NOMO-1 treated with DMSO at 0.1 percent for 48 hours (cell line): ENCODE measurements around the gene ARNT2.
"Not testable (repeated sequence)": the region's sequence is repeated elsewhere in the genome, so short reads cannot be mapped to it uniquely, and the experiment has no call there.

Experiments
- DNase-seq: peaks from one replicate; lab custom pipeline; 2025; ENCODE audit not compliant: unreplicated experiment; lab: John Stamatoyannopoulos, UW

Gene ARNT2

DNA sequence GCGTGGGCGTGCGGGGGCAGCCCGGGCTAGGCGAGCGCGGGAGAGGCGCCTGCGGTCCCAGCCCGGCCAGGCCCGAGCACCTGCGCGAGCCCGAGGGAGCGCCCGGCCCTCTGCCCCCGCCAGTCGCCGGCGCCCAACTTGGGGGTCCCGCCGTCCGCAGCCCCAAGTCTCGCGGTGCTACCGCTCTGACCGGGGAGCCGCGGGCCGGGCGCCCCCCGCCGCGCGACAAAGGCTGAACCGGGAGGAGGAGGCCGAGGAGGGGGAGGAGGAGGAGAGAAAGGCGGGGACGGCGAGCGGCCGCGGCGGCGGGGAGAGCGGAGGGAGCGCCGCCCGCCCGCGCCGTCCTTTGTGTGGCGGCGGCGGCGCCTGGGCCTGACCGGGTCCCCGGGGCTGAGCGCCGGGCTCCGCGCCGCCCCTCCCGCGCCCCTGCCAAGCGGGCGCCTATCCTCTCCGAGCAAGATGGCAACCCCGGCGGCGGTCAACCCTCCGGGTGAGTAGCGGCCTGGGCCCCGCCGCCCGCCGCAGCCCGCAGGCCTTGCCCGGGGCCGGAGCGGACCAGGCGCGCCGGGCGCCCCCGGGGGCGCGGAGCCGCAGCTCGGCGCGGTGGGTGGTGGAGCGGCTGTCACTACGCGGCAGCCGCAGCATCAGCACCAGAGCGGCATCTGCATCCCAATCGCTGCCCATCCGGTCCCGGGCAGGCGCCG, at the start of gene ARNT2:
ARNT2 (plus strand) TSS at position 326 of the 704 bp plus-strand sequence; CDS start at position 460, 134 bp downstream.
- DNase-seq, result no peak

DNA sequence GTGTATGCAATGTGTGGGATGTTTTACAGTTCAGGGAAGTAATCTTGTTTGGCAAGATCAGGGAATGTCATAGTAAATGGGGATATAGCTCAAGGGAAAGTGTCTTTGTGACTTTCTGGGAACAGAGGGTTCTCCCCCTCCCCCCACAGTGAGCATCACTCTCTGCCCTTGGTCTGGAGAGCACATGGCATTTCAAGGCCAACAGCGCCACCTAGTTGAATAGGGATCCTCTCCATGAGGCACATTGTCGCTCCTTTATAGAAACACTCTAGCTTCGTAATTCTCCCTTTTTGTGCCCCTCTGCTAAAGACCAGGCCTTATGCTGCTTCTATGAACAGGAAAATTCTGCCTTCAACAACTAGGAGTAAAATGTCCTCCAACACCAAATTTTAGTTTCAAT, 37.1 kb upstream of the ARNT2 start:
- DNase-seq, result peak; percentile 49

DNA sequence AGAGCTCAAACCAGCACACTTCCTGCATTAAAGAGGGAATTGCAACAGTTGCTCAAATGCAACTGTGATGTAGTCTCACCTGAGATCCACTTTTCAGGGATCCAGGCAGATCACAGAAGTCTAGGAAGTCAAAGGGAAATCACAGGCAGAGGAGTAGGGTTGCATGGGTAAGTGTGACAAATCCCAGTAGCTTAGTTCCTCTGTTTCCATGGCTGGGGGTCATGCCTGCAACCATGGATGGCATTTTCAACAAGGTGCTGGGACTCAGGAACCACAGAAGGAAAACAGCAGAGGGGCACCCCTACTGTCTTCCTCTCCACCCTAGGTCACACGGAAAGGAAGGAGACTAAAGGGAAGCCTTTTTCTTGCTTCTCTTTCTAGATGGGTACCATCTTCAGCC, 36.5 kb upstream of the ARNT2 start:
- DNase-seq, result no peak

DNA sequence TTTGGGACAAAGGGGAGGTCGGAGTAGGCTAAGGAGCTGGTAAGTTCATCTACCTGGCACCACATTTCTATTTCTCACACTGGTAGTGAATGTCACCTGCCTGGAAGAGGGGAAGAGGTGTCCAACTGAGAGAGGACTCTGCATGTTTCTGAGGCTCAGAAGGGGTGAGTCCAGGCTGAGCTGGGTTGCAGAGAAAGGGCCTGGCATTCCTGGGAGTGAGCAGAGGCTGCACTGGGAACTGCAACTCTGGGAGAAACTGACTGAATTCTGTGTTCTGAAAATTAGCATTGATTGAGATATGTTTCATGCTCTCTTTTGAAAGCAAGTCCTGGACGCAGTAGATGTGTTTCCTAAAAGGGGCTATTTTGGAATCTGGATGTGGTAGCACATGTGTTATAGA, 32.3 kb upstream of the ARNT2 start:
- no peak for DNase-seq

DNA sequence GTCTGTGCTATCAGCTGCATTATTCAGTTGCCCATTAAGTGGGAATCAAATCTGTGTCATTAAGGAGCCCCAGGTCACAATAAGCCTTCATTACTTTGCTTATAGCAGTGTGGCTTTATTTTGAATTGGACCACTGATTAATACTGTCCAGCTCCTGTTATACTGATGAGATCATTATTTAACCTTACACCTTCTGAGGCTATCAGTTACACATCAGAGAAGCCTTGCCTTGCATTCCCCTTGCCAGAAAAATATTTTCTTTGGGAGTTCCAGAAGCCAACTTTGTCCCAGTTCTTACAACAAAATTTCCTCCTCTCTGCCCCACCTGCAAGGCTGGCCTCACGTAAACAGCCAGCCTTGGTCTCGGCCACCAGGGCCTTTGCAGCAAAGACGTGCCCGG, 29.7 kb upstream of the ARNT2 start:
- DNase-seq, result no peak

DNA sequence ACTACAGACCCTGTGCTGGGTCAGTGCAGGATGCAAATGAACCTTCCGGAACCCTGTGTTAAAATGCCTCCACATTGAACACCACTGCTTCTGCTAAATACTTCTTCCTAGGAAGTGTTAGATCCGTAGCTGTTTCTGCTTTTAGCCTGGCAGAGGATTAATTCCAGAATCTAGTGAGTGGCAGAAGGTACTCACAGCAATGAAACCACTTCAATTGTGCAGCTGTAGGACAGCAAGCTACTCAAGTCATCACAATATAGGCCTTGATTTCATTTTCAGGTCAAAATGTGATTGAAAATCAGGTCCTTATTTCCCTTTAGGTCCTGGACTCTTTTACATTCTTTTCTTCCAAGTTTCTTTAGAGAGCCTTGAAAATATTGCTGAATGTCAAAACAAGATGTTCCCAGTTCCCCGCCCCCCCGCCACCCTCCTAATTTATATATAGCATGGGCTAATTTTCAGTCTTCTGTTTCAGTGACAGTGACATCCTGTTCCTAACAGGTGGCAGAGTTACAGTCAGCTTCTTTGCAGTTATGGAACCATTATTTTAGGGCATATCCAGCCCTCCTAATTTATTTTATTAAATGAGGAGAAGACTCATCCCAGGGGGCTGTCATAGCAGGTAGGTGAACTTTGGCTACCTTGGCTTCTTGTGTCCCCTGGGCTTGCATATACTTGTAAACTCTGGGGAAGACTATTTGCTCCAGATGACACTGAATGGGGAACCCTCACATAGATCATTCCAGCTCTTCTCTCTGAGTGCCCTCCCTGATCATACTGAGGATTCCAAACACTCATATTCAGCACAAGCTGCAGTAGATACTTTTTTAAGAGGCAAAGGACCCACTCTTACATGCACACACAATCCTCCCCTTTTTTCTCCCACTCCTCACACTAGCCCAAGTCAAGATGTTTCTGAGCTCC, 28.0 kb upstream of the ARNT2 start:
- no peak for DNase-seq

DNA sequence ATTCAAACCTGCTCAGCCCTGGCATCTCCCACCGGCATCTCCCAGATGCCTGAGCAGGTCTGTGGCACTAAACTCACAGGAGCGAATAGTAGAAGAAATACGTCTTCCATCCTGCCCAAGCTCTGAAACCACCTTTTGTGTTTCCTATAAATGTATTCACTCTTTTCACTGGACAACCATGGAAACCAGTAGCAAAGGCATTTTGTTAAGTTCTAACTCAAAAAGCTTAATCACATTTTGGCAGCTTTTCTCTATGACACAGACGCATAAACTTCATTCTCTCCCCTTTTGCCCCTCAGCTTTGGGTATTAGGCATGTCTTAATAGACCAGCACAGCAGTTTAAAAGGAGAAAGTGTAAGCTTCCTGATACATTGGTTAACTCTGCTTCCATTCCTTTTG, 24.5 kb upstream of the ARNT2 start:
- DNase-seq, result no peak

DNA sequence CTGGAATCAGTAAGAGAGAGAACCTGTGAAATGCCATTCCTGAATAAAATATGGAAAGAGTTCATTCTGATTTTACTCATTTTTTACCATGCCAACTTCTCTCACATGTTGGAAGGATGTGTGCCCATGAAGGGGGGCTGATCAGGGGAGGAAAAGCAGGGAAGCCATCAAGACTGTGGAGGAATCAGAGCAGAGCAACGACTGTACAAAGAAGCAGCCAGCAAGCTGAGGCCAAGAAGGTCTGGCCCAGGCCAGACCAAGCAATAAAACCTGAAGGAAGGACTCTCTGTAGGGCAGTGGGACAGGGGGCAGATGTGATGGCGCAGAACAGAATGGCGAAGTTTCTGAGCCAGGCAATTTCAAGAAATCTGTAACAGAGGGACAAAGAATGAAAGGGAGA, 24.0 kb upstream of the ARNT2 start:
- no peak for DNase-seq

DNA sequence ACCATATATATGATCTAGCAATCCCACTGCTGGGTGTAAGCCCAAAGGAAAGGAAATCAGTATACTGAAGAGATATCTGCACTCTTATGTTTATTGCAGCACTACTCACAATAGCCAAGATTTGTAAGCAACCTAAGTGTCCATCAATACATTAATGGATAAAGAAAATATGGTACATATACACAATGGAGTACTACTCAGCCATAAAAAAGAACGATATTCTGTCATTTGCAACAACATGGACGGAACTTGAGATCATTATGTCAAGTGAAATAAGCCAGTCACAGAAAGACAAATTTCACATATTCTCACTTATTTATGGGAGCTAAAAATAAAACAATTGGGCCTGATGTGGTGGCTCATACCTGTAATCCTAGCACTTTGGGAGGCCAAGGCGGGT, 21.9 kb upstream of the ARNT2 start:
- DNase-seq, result no peak

DNA sequence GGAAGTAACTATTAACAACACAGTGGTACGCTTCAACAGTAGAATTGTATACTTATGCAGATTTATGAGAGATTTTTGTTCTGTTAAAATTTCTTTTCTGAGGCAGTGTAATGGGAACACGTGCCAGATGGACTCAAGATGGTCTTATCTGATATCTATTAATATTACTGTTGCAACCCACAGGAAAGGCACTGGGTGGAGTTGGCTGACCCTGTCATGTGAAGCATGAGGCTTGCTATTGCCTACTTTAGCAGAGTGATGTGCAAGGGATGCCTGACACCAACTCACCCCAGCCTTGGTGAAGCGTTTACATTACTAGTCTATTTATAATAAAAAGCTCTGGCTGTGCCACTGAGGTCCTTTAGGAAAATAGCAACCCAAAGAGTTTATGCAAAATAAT, 19.8 kb upstream of the ARNT2 start:
- no peak for DNase-seq

DNA sequence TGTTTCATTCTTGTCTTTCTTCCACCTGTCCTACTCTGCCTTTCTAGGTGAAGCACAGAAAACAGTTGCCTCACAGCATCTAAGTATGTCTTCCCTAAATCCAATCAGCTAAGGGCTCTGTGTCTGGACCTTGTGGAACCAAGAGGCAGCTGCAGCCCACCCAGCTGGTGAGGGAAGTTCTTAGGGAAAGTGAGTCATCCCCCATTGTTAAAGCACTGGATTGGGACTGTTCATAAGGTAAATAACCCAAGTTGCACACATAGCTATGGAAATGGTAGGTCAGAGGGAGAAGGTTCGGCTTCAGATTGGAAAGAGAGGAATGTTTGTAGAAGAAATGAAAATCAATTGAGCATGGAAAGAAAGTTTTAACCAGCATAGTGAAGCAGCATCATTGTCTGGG, 18.0 kb upstream of the ARNT2 start:
- DNase-seq, result no peak

DNA sequence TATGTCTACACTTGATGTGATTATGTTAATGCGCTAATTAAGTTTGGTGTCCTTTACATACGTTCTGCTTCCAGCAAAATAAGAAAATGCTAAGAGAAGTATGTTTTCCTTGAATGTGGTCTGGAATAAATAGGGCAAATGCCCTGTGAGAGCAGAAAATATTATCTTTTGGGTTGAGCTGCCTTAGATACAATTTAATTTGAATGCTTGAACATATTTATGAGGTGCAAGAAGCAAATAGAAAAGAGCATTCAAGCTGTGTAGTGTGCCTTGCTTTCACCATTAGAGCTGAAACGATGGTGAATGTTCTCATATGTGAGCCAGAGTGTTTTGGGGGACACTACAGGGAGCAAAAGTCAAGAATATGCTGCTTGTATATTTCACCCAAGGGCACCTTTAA, 15.9 kb upstream of the ARNT2 start:
- no peak for DNase-seq

DNA sequence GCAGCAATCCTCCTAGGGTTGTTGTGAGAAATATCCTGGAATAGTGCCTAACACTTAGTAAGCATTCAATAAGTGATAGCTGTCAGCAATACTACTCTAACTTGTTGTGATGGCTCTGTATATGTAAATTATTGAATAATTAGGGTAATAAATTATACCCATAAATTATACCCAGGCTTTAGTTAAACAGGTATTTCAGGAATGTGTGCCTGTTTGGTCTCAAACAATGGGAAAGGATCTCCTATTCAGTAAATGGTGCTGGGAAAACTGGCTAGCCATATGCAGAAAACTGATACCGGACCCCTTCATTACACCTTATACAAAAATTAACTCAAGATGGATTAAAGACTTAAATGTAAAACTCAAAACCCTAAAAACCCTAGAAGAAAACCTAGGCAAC, 14.8 kb upstream of the ARNT2 start:
- no peak for DNase-seq

DNA sequence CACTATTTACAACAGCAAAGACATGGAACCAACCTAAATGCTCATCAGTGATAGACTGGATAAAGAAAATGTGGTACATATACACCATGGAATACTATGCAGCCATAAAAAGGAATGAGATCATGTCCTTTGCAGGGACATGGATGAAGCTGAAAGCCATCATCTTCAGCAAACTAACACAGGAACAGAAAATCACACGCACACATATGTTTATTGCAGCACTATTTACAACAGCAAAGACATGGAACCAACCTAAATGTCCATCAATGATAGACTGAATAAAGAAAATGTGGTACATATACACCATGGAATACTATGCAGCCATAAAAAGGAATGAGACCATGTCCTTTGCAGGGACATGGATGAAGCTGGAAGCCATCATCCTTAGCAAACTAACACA, 13.2 kb upstream of the ARNT2 start:
- not testable (repeated sequence) for DNase-seq

DNA sequence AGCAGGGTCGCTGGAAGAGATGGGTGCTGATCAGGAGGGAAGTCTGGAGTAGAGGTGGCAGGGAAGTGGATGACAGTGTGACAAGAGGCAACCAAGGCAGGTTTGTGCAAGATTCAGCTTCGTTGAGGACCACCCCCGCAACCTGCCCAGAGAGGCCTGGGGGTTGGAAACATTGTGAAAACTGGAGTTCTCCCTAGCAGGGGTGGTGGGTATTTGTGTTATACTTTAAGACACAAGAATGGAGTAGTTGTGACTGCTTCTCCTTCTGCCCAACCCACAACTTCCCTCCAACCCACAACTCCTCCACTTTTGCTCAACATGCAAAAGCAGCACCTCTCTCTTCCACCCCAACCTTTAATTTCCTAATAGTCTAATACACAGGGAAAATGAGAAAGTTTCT, 8.6 kb upstream of the ARNT2 start:
- no peak for DNase-seq

DNA sequence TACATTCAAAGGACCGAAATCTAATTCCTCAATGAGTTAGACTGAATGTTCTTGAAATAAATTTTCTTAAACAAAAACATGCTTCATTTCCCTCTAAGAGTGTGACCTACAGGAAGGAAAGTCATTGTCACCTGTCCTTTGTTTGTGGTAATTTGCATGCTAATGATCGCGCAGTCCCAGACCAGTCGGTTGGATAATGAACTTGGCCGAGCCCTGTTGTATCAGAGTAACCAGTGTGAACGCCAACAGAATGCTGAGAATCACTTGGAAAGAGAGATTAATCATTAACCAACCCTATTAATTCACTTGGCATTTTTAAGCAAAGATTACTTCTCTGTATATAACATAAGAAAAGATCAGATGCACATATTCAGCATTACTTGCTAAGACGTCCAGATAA, 8.1 kb upstream of the ARNT2 start:
- DNase-seq, result no peak

DNA sequence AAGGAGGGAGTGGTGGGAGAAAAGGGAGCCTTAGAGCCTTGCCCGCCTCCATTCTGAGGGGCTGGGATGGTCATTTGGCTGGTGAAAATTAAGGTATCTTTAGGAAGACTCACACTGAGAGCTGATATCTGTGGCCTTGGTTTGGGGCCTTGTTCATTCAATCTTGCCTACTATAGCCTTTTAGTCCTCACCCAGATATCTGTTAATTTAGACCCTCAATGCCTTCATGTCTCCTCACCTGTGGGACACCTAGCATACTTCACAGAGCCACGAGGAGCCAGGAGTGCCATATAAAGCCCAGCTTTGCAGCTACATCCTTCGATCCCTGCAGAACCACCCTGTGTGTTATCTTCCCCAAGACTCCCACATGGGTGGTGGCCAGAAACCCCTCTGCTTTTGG, 4.7 kb upstream of the ARNT2 start:
- no peak for DNase-seq

DNA sequence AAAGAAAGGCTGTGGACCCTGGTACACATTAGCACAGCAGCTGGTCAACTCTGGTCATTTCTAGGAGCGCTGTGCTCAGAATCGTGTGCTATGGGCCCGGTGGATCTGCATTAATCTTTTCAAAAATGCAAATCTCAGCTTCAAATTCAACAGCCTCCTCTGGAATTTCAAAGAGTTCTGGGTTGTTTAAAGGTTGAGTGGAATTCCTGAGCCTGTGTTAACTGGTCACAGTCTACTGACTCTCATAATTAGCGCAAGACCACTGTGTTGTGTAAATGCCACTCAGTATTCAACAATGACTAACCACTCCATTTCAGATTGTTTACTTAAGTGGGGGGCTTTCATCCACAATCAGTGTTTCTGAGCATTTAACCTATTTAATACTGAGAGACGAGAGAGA, 2.7 kb upstream of the ARNT2 start:
- no peak for DNase-seq

DNA sequence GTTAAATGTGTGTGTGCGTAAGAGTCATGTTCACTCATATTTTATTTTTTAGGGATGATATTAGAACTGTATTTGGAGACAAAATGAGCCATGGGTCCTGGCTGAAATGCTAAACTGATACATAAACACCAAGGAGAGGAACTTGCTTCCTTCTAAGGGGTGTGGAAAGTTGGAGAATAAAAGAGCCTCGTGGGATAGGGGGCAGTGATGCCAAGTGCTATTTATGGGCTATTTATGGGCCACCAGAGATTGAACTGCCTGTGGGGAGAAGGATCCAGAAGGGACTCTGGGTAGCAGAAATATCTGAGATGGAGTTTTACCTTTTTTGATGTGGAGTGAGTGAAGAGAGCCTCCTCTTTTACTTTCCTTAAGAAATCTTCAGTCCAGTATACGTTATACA, 1.8 kb upstream of the ARNT2 start:
- no peak for DNase-seq

DNA sequence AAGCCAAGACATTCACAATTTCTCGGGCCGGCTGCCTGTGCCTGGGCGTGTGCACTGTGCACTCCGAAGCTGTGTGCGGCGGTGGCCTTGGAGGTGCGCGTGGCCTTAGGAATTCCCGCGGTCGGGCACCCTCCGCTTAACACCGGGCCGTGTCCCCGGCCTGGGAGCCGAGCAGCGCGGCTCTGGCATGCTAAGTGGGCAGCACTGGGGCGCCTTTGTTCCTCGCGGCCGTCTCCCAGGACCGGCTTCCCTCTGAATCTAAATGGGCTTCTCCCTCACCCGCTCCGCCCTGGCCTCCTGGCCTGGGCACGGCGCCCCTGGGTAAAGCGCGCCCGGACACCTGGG, 498 bp upstream of the ARNT2 start:
- no peak for DNase-seq

DNA sequence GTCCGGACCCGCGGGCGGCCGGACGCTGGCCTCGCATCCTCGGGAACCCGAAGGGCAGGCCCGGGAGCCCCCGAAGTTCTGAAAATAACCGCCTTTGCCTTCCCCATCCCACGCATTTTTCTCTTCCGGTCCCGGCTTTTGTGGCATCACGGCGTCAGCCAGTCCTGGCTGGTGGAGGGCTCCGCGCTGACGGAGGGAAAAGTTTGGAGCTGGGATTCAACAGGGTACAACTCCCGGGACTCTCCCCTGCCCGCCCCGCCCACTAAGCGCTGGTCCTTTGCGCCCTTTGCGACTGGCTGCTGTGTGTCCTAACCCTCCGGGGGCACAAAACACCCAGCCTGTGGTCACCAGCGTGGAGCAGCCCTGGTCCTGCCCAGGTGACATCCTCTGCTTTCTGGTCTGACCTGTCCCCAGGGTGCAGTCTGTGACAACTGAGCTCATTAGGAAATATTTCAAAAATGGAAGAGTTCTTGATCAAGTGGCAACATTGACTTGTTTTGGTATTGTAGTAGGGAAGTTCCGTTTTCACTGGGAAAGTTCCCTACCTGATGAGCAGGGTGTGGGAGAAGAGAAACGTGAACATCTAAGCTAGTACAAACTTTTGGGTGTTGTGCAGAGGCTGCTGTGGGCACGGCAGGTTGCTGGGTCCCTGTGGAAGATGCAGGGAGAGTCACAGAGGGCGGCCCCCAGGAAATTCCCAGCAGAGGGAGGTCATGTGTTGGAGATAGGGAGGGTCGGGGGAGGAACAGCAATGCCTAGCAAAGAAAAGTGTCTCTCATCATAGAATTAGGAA, 775 bp downstream of the ARNT2 start:
- no peak for DNase-seq

DNA sequence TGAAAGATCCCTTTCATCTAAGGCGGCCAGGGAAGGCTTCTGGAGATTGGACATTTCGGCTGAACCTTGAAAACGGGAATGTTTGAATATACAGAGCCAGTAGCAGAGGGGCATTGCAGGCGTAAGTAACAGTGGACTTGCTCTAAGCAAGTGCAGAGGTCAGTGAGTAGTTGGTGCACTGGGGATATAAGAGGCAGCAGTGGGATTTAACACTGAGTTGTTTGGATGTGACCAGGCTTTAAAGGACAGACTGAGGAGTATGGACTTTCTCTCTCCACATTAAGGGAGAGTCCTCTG, 1.3 kb downstream of the ARNT2 start:
- DNase-seq, result no peak
